ENCODE results near the gene RACGAP1.

- TF ChIP-seq POLR2A (IDR thresholded peaks at IDR 0.05) (no peak), CTCF (IDR thresholded peaks at IDR 0.05) (peak; percentile 78 to 97 (median 94))
Observed at GRCh38 chr12:49967042-49967776, 58.1 kb downstream of the RACGAP1 start.
